ENCODE measurements around the gene CCDC88B. TPM values are rescaled to one million over a fixed set of nuclear protein-coding genes. Genes with fewer than 3 reads are reported as not detected.

The CCDC88B gene
- total and polyA plus RNA-seq, 2 experiments from 2014 or later = 6.8 to 12.1 TPM

- Histone ChIP-seq H3K4me3 (no peak overlapping the region), H3K36me3 (ENCODE audit: insufficient read depth) (no peaks in the 10 kb centered on the region), H3K79me2 (replicated peaks; ENCODE audit: insufficient read depth) (no peaks in the 10 kb centered on the region), H3K9me2 (ENCODE audit: insufficient read depth) (no peaks in the 10 kb centered on the region), H2AFZ (no peak overlapping the region), H3K4me2 (no peak overlapping the region), H3K4me1 (ENCODE audit: insufficient read depth) (no peaks in the 10 kb centered on the region), H4K20me1 (replicated peaks; ENCODE audit: insufficient read depth) (no peaks in the 10 kb centered on the region), H3F3A (replicated peaks; ENCODE audit: low read depth) (no peaks in the 10 kb centered on the region), H3K27ac (ENCODE audit: low read depth) (no peak overlapping the region), H3K27me3 (ENCODE audit: insufficient read depth) (no peaks in the 10 kb centered on the region)
- H3K4me1 Mint-ChIP-seq = peaks cover 2% of the 10 kb centered on the region; the same call in 2 of the 3 replicates
- H3K36me3 Mint-ChIP-seq (ENCODE audit: low read depth) = no peaks in the 10 kb centered on the region; the same call in 2 of the 3 replicates
- H3K27me3 Mint-ChIP-seq (ENCODE audit: insufficient read depth, low read depth, poor library complexity) = peaks cover 19% of the 10 kb centered on the region
- H3K27ac Mint-ChIP-seq = no peak overlapping the region
- DNase-seq (ENCODE audit: low spot score) (no peak), ATAC-seq (no peak)
- TF ChIP-seq EZH2 (IDR thresholded peaks at IDR 0.05; ENCODE audit: low read depth, unreplicated experiment) = no peak
- H3K9me3 Mint-ChIP-seq = no peaks in the 10 kb centered on the region
- no peak overlapping the region for H3K4me3 Mint-ChIP-seq
Observed at GRCh38 chr11:64349025-64349387, 9.0 kb downstream of the CCDC88B start.

GRCh38 chr11:64349404-64349803 is 9.4 kb downstream of the CCDC88B start:
- Histone ChIP-seq H3K9me2 (ENCODE audit: insufficient read depth) (no peaks in the 10 kb centered on the region), H3K4me2 (no peak overlapping the region), H3K36me3 (ENCODE audit: insufficient read depth) (no peaks in the 10 kb centered on the region), H3K79me2 (replicated peaks; ENCODE audit: insufficient read depth) (no peaks in the 10 kb centered on the region), H3F3A (replicated peaks; ENCODE audit: low read depth) (no peaks in the 10 kb centered on the region), H3K4me3 (no peak overlapping the region), H3K27me3 (ENCODE audit: insufficient read depth) (no peaks in the 10 kb centered on the region), H3K27ac (ENCODE audit: low read depth) (no peak overlapping the region), H3K4me1 (ENCODE audit: insufficient read depth) (no peaks in the 10 kb centered on the region), H2AFZ (no peak overlapping the region), H4K20me1 (replicated peaks; ENCODE audit: insufficient read depth) (no peaks in the 10 kb centered on the region)
- Mint-ChIP-seq H3K4me1 (peaks cover 2% of the 10 kb centered on the region; the same call in 2 of the 3 replicates), H3K9me3 (no peaks in the 10 kb centered on the region), H3K36me3 (ENCODE audit: low read depth) (no peaks in the 10 kb centered on the region; the same call in 2 of the 3 replicates), H3K27me3 (ENCODE audit: insufficient read depth, low read depth, poor library complexity) (peaks cover 18% of the 10 kb centered on the region), H3K4me3 (no peak overlapping the region), H3K27ac (no peak overlapping the region)
- ATAC-seq (no peak), DNase-seq (ENCODE audit: low spot score) (no peak)
- no peak for TF ChIP-seq ETS1 (IDR thresholded peaks at IDR 0.05)
- TF ChIP-seq JUNB (IDR thresholded peaks at IDR 0.05; ENCODE audit: unreplicated experiment) = no peak
- no peak for TF ChIP-seq ZNF462 (CRISPR knock-in tag; IDR thresholded peaks at IDR 0.05)
- no peak for TF ChIP-seq STAT1 (IDR thresholded peaks at IDR 0.05; ENCODE audit: unreplicated experiment)
- no peak for TF ChIP-seq EZH2phosphoT487 (IDR thresholded peaks at IDR 0.05; ENCODE audit: unreplicated experiment)
- TF ChIP-seq CREB1 (CRISPR knock-in tag; IDR thresholded peaks at IDR 0.05; ENCODE audit: low read depth) = no peak
- TF ChIP-seq CTCF (conservative IDR thresholded peaks at IDR 0.05; ENCODE audit: low read depth in 2 of 2) = no peak
- TF ChIP-seq REST (IDR thresholded peaks at IDR 0.05; ENCODE audit: unreplicated experiment) = no peak
- no peak for TF ChIP-seq EZH2 (IDR thresholded peaks at IDR 0.05; ENCODE audit: low read depth, unreplicated experiment)
- TF ChIP-seq NANOG (IDR thresholded peaks at IDR 0.05; ENCODE audit: borderline replicate concordance) = no peak
